Activated T-cell treated with anti-CD3 and anti-CD28 coated beads for 4 hours (primary cell): ENCODE results near the gene GLRA1.
"Not testable (repeated sequence)": the region's sequence is repeated elsewhere in the genome, so short reads cannot be mapped to it uniquely, and the experiment has no call there.

Experiments used
- DNase-seq: peaks from one replicate; pipeline ENCODE4 v3.0.0-alpha.2; 2020

GLRA1 gene

DNA sequence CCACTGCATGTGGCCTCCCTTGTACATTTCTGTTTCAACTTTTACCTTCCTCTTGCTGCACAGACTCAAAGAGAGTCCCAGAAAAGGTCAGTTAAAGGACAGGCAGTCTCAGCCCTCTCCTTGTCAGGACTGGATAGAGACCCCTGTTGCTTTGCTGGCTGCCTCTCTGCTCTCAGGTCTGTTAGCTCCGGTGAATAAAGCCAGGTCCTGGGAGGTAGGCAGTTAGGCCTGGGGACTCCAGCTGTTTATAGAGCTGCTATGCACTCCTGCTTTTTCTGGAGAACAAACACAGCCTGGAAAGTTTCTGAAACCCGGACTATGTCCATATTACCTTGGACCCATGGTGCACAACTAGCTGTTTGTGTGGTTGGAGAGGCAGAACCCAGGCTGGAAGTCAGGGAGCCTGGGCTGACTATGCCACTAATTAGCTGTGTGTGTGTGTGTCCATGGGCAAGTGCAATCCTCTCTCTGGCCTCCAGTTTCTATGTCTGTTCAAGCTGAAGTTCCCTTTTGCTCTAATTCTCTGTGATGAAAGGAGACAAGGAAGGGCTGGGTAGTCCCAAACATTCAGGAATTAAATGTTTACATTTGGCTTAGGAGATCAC, 42.9 kb downstream of the GLRA1 start:
- no peak for DNase-seq

- no peak for DNase-seq
These were observed 44.3 kb downstream of the GLRA1 start for GRCh38 chr5:151880324-151880723.

GRCh38 chr5:151873701-151874100, 51.0 kb downstream of the GLRA1 start:
- DNase-seq: no peak

DNA sequence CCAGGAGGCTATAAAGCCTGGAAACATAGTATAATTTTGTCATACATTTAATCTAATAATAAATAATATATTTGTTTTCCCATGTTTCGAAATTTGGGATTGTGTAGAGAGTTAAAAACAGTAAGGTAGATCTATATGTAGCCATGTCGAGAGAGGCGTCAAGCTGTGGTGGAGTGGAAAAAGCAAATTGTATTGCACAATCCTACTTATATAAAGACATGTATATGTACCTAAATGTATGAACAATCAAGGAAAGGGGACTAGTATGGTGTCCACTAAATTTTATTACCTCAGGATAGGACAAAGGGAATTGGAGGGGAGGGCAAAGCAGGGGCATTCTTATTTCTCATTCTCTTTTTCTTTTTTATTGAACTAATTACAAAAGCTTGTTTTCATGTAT, 52.0 kb downstream of the GLRA1 start:
- DNase-seq: no peak

- DNase-seq: no peak
These were observed 53.8 kb downstream of the GLRA1 start for GRCh38 chr5:151870820-151871219.

DNA sequence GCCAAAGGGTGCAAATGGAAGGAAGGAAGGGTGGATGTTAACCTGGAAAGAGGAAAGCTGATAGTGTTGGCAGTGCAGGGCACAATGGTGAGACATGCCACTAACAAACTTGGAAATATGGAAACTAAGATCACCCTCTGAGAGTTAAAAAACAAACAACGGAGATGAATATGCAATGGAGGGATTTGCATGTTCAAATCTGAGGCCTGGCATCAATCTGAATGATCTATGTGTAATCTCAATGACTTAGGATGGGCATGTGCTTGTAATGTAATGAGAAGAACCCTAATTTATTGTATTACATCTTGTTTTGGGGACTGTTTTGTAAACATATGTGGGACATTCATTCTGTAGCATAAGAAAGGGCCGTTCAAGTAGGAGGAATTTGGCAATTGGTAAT, 54.4 kb downstream of the GLRA1 start:
- no peak for DNase-seq

DNA sequence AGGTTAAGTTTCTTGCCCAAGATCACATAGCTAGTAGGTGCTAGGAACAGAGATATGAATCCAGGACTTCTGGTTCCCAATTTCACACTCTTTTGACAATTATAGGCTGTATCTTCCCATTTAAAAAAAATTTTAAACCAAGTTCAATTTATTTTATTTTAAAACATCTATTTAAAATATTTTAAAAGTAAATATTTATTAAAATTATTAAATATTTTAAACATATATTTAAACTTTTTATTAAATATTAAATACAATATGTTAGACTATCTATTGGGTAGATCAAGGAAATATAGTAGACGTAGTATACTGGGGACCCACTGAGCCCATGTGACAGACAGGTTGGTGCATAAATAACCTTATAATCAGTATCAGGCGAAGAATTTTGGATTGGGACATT, 54.8 kb downstream of the GLRA1 start:
- no peak for DNase-seq

- no peak for DNase-seq
These were observed 56.2 kb downstream of the GLRA1 start for GRCh38 chr5:151868451-151868850.

- no peak for DNase-seq
These were observed 60.4 kb downstream of the GLRA1 start for GRCh38 chr5:151864061-151864748.

DNA sequence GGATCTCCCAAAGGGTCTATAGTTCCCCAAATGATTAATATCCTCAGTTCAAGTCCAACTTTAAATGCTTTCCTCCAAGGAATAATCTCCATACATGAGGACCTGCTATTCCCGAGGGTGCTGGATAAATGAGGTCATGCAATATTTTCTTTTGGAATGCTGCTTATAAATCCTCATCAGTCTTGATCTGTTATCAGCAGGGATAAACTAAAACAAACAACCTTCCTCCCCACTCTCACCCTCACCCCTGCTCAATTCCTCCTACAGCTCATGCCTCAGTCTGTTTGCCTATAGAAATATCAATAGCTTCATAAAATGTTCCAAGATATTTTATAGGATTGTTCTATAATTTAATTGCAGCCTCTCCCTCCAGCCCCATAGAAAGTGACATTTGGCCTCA, 61.1 kb downstream of the GLRA1 start:
- no peak for DNase-seq

GRCh38 chr5:151862811-151863472, 61.7 kb downstream of the GLRA1 start:
- no peak for DNase-seq

- not testable (repeated sequence) for DNase-seq
These were observed 63.8 kb downstream of the GLRA1 start for GRCh38 chr5:151860867-151861266.

GRCh38 chr5:151856861-151857260, 67.8 kb downstream of the GLRA1 start:
- DNase-seq: no peak

DNA sequence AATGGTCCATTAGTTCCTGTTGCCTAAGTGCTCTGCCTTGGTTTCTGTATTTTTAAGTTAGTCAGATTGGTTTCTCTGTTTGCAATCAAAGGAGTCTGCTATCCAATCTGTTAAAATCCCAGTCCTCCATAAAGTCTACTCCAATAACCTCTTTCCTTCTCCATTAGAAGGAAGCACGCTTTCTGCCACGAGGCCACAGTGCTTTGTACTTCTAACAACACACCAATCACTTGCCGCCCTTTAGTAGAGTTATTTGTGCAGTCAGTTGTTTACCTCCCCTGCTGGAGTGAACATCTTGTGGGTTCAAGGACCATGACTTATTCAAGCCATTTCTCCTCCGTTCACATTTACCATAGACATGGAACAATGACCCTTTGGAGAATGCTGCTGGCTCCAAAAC, 69.0 kb downstream of the GLRA1 start:
- no peak for DNase-seq

GRCh38 chr5:151847871-151848270, 76.8 kb downstream of the GLRA1 start:
- DNase-seq: no peak

GRCh38 chr5:151846765-151847164, 77.9 kb downstream of the GLRA1 start:
- no peak for DNase-seq

GRCh38 chr5:151832843-151833242, 91.8 kb downstream of the GLRA1 start:
- DNase-seq: not testable (repeated sequence)

GRCh38 chr5:151829370-151829769, 95.3 kb downstream of the GLRA1 start:
- DNase-seq: no peak

DNA sequence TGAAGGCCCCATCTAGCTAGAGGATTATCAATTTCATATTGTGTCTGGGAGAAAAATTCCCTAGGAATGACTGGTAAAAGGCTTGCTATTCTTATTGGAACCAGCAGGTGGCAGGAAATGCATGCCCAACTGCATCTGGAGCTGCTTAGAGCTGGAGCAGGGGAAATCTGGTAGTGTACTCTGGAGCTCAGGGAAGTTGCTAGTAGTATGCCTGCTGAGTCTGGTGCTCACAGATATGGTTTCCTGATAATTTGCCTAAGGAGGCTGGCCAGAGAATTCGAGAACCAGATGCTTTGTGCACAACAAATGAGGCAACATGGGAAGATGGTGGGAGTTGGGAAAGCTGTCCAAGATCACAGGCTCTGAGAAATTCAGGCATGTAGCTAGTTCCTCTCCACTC, 99.2 kb downstream of the GLRA1 start:
- DNase-seq: peak; percentile 7

GRCh38 chr5:151822141-151822540, 102.5 kb downstream of the GLRA1 start:
- no peak for DNase-seq

DNA sequence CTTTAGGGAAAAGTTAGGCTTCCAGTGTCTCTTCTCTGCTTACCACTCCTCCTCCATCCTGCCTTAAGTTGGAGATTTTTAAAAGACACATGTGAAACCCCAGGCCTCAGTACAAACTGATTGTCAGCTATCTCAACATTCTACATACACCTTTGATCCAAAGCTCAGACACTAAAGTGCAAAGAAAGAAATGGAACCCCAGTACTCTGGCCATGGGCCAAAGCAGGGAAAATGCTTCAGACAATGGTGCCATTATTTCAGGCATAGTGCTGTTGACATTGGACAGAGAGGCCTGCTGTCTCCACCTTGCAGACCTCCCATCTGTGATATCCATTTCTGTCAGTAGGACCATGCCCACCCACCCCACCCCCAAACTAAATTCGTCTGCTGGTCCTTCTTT, 103.7 kb downstream of the GLRA1 start:
- no peak for DNase-seq

DNA sequence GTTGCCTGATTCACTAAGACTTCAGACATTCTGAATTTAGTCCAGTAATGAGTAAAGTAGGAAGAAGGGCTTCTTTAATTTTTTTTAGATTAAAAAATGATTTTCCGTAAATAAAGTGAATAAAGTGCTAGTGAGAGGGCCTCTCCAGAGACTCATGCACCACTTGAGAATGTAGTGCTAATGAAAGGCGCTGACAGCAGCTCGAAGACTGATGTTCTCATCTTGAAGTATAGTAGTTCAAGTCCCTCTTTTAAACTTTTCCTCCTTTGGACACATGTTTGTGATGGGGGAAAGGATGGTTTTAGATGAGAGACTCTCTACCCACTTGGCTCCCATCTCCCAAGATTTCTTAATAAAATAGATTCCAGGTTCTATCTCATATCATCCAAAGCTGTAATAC, 104.4 kb downstream of the GLRA1 start:
- no peak for DNase-seq

DNA sequence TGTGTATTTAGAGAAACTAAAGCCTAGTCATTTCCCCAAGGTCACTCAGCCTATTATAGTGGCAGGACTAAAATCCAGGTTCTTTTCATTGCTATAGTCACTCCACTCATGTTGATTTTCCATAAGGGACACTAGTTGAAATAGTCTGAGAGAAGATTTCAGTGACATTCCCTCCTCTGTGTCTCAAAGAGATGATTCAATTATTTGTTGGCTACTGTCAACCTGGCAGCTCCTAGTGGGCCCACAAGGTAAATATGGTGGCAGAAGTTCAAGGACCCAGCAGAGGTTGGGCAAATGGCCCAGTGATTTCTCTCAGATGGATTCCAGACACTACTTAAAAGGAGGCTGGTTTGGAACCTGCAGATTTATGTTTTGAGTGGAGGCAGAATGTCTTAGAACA, 104.8 kb downstream of the GLRA1 start:
- no peak for DNase-seq

GRCh38 chr5:151815051-151815450, 109.6 kb downstream of the GLRA1 start:
- no peak for DNase-seq
